ENCODE measurements around the gene CHST8. TPM values are rescaled to one million over a fixed set of nuclear protein-coding genes. Genes with fewer than 3 reads are reported as not detected.

The CHST8 gene
- polyA plus RNA-seq, 1 of the 3 experiments (the other 2 are of a cell fraction), result 0.05 TPM

DNA sequence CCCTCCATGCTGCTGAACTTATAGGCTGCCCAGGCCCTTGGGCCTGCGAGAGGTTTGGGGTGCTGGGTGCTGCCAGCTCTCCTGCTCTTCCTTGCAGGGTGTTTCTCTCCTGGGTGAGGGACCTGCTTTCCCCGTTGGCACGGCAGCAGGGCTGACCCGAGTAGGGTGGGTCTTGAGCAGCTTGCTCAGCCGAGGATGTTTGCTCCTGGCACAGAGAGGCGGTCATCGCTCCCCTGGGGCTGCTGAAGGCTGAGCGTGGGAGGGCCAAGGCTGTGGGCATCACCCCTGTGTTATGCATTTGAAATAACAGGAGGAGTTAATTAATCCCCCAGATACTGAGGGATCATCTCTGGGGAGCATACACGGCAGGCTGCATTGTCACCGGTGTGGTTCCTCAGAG lies 180.2 kb downstream of the CHST8 start:
- H3K27ac ChIP-seq (ENCODE audit: low read depth in 2 of 2, low read length in 1 of 2), result no peak overlapping the region; a peak in 1 of 4 replicates
- H3K36me3 ChIP-seq (replicated peaks in 1 of 2; ENCODE audit: control insufficient read depth in 1 of 2, insufficient read depth in 2 of 2, low read length in 1 of 2), result peaks cover 0 to 8% of the 10 kb centered on the region in 2 experiments
- H3K9me2 ChIP-seq, result no peaks in the 10 kb centered on the region
- ChIA-PET CTCF (interaction anchor here (1.1 to 1.4 kb wide), 2 partner anchors 24 to 196 kb away, joined by 3 to 5 read pairs; no protein-coding TSS in a partner anchor), POLR2A (no interaction called here)
- H3K4me1 ChIP-seq (ENCODE audit: control insufficient read depth in 1 of 2, insufficient read depth in 2 of 2, low read depth in 1 of 2, low read length in 1 of 2), result peaks cover 0 to 37% of the 10 kb centered on the region in 2 experiments; a peak in 2 of 4 replicates
- no peak overlapping the region for H3K4me2 ChIP-seq
- no peaks in the 10 kb centered on the region for H3K9me3 ChIP-seq
- H4K20me1 ChIP-seq (ENCODE audit: insufficient read depth), result no peaks in the 10 kb centered on the region
- TF ChIP-seq JUND (IDR thresholded peaks at IDR 0.05), result no peak
- TF ChIP-seq POLR2AphosphoS5 (IDR thresholded peaks at IDR 0.05; ENCODE audit: low read depth, low read length), result no peak
- TF ChIP-seq MXI1 (IDR thresholded peaks at IDR 0.05; ENCODE audit: low read depth, low read length), result no peak
- TF ChIP-seq RXRA (IDR thresholded peaks at IDR 0.05; ENCODE audit: borderline replicate concordance, low read depth), result no peak
- TF ChIP-seq, protein P1, sequence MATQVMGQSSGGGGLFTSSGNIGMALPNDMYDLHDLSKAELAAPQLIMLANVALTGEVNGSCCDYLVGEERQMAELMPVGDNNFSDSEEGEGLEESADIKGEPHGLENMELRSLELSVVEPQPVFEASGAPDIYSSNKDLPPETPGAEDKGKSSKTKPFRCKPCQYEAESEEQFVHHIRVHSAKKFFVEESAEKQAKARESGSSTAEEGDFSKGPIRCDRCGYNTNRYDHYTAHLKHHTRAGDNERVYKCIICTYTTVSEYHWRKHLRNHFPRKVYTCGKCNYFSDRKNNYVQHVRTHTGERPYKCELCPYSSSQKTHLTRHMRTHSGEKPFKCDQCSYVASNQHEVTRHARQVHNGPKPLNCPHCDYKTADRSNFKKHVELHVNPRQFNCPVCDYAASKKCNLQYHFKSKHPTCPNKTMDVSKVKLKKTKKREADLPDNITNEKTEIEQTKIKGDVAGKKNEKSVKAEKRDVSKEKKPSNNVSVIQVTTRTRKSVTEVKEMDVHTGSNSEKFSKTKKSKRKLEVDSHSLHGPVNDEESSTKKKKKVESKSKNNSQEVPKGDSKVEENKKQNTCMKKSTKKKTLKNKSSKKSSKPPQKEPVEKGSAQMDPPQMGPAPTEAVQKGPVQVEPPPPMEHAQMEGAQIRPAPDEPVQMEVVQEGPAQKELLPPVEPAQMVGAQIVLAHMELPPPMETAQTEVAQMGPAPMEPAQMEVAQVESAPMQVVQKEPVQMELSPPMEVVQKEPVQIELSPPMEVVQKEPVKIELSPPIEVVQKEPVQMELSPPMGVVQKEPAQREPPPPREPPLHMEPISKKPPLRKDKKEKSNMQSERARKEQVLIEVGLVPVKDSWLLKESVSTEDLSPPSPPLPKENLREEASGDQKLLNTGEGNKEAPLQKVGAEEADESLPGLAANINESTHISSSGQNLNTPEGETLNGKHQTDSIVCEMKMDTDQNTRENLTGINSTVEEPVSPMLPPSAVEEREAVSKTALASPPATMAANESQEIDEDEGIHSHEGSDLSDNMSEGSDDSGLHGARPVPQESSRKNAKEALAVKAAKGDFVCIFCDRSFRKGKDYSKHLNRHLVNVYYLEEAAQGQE (IDR thresholded peaks at IDR 0.05; ENCODE audit: low read depth, low read length), result no peak
- H3K4me3 ChIP-seq (ENCODE audit: low read depth in 2 of 2, low read length in 1 of 2), result no peak overlapping the region
- no peaks in the 10 kb centered on the region for H3K27me3 ChIP-seq (ENCODE audit: insufficient read depth)
- no peak for DNase-seq
- H3F3A ChIP-seq (replicated peaks; ENCODE audit: insufficient read depth), result no peaks in the 10 kb centered on the region
- H3K9ac ChIP-seq, result no peak overlapping the region
- H2AFZ ChIP-seq (ENCODE audit: low read depth), result no peak overlapping the region
- WGBS (ENCODE audit: low lambda C conversion rate), result 80% methylated on average over 7 of the region's 10 CpGs
- no peaks in the 10 kb centered on the region for H3K79me2 ChIP-seq (ENCODE audit: insufficient read depth)

DNA sequence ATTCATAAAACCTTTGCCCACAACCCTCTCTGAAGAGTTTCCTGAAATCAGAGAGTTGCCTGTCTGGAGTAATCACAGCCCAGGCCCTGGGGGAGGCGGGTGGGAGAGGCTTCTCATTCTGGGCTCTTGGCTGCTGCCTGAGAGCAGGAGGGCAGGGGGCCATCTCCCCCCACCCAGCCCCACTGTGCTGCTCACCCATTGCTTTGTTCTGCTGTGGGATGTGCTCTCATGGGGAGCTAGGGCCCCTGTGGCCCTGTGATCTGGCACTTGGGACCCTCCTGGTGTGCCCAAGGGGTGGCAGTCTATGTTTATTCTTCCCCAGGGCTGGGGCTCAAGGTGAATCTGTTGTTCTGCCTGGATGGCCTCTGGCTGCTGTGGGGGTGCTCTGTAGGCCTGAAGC lies 181.0 kb downstream of the CHST8 start:
- Histone ChIP-seq H3K4me3 (ENCODE audit: low read depth in 2 of 2, low read length in 1 of 2) (no peak overlapping the region), H3K4me1 (ENCODE audit: control insufficient read depth in 1 of 2, insufficient read depth in 2 of 2, low read depth in 1 of 2, low read length in 1 of 2) (peaks cover 0 to 37% of the 10 kb centered on the region in 2 experiments; a peak in 2 of 4 replicates), H4K20me1 (ENCODE audit: insufficient read depth) (no peaks in the 10 kb centered on the region), H3K9ac (no peak overlapping the region), H3K27me3 (ENCODE audit: insufficient read depth) (no peaks in the 10 kb centered on the region), H3K9me3 (no peaks in the 10 kb centered on the region), H3K27ac (ENCODE audit: low read depth in 2 of 2, low read length in 1 of 2) (no peak overlapping the region), H3K36me3 (replicated peaks in 1 of 2; ENCODE audit: control insufficient read depth in 1 of 2, insufficient read depth in 2 of 2, low read length in 1 of 2) (peaks cover 0 to 8% of the 10 kb centered on the region in 2 experiments), H3K4me2 (no peak overlapping the region), H3K79me2 (ENCODE audit: insufficient read depth) (no peaks in the 10 kb centered on the region), H2AFZ (ENCODE audit: low read depth) (no peak overlapping the region), H3K9me2 (no peaks in the 10 kb centered on the region), H3F3A (replicated peaks; ENCODE audit: insufficient read depth) (no peaks in the 10 kb centered on the region)
- no peak for TF ChIP-seq RXRA (IDR thresholded peaks at IDR 0.05; ENCODE audit: borderline replicate concordance, low read depth)
- TF ChIP-seq EZH2phosphoT487 (IDR thresholded peaks at IDR 0.05; ENCODE audit: borderline replicate concordance, low read depth), result no peak
- TF ChIP-seq, protein P2, sequence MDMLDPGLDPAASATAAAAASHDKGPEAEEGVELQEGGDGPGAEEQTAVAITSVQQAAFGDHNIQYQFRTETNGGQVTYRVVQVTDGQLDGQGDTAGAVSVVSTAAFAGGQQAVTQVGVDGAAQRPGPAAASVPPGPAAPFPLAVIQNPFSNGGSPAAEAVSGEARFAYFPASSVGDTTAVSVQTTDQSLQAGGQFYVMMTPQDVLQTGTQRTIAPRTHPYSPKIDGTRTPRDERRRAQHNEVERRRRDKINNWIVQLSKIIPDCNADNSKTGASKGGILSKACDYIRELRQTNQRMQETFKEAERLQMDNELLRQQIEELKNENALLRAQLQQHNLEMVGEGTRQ (IDR thresholded peaks at IDR 0.05; ENCODE audit: borderline replicate concordance, low read depth, low read length), result no peak
- no peak for TF ChIP-seq TCF12 (IDR thresholded peaks at IDR 0.05)
- no peak for TF ChIP-seq SMC3 (IDR thresholded peaks at IDR 0.05; ENCODE audit: low read depth, low read length)
- TF ChIP-seq, protein P3, sequence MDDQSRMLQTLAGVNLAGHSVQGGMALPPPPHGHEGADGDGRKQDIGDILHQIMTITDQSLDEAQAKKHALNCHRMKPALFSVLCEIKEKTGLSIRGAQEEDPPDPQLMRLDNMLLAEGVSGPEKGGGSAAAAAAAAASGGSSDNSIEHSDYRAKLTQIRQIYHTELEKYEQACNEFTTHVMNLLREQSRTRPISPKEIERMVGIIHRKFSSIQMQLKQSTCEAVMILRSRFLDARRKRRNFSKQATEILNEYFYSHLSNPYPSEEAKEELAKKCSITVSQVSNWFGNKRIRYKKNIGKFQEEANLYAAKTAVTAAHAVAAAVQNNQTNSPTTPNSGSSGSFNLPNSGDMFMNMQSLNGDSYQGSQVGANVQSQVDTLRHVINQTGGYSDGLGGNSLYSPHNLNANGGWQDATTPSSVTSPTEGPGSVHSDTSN (IDR thresholded peaks at IDR 0.05), result no peak
- ChIA-PET POLR2A (no interaction called here), CTCF (interaction anchor here (0.6 to 1.4 kb wide), 3 partner anchors 25 to 239 kb away, joined by 3 to 5 read pairs (median 3); no protein-coding TSS in a partner anchor)
- 70% methylated on average over 1 of the region's 1 CpG for WGBS (ENCODE audit: low lambda C conversion rate)
- DNase-seq, result no peak

Measured in SK-N-SH (cell line).